Astrocyte (in vitro differentiated cells and primary cell): ENCODE measurements around the gene TPP1. TPM values are rescaled to one million over a fixed set of nuclear protein-coding genes. Genes with fewer than 3 reads are reported as not detected.

Experiments
- DNase-seq: peaks from one replicate; pipeline ENCODE4 v3.0.0-alpha.2; 2010; ENCODE audit warnings: low read depth
- FAIRE-seq: peaks from 2 replicates; lab custom pipeline; 2011; peaks lifted over from hg19 to GRCh38; lab: Jason Lieb, UNC
- H2AFZ ChIP-seq: 2 replicates; pipeline ENCODE4 v1.6.0; 2012; ENCODE audit warnings: low read depth, low read length, inconsistent platforms
- H3K27ac ChIP-seq: 2 replicates; pipeline ENCODE4 v1.5.1; 2011; ENCODE audit warnings: low read depth, low read length, inconsistent platforms
- H3K27me3 ChIP-seq: 2 replicates; pipeline ENCODE4 v1.6.0; 2011; ENCODE audit warnings: low read length, inconsistent platforms; ENCODE audit not compliant: insufficient read depth
- H3K36me3 ChIP-seq: 2 replicates; pipeline ENCODE4 v1.5.1; 2011; ENCODE audit warnings: low read length, inconsistent platforms; ENCODE audit not compliant: insufficient read depth
- H3K4me1 ChIP-seq: 2 replicates; pipeline ENCODE4 v1.5.1; 2011; ENCODE audit warnings: low read length, inconsistent platforms; ENCODE audit not compliant: insufficient read depth
- H3K4me2 ChIP-seq: 2 replicates; pipeline ENCODE4 v1.6.0; 2012; ENCODE audit warnings: low read length, inconsistent platforms
- H3K4me3 ChIP-seq: 2 replicates; pipeline ENCODE4 v1.5.1; 2011; ENCODE audit warnings: low read depth, mild to moderate bottlenecking, low read length, inconsistent platforms; ENCODE audit not compliant: insufficient read depth
- H3K79me2 ChIP-seq: 2 replicates; pipeline ENCODE4 v1.6.0; 2012; ENCODE audit warnings: mild to moderate bottlenecking, low read length, inconsistent platforms; ENCODE audit not compliant: insufficient read depth
- H3K9ac ChIP-seq: 2 replicates; pipeline ENCODE4 v1.6.0; 2012; ENCODE audit warnings: mild to moderate bottlenecking, low read length, inconsistent platforms
- H3K9me3 ChIP-seq: 2 replicates; pipeline ENCODE4 v1.5.1; 2012; ENCODE audit warnings: low read depth, mild to moderate bottlenecking, low read length, inconsistent platforms; ENCODE audit not compliant: insufficient read depth
- H4K20me1 ChIP-seq: 2 replicates; pipeline ENCODE4 v1.6.0; 2012; ENCODE audit warnings: low read length, inconsistent platforms; ENCODE audit not compliant: insufficient read depth
- H3K27ac Mint-ChIP-seq: one replicate; pipeline ENCODE4 v1.8.0; 2021; ENCODE audit warnings: mild to moderate bottlenecking, mixed read lengths; ENCODE audit not compliant: unreplicated experiment
- H3K27me3 Mint-ChIP-seq: one replicate; pipeline ENCODE4 v1.8.0; 2021; ENCODE audit warnings: low read depth, mixed read lengths; ENCODE audit not compliant: unreplicated experiment
- H3K36me3 Mint-ChIP-seq: one replicate; pipeline ENCODE4 v1.8.0; 2021; ENCODE audit warnings: low read depth, mixed read lengths; ENCODE audit not compliant: unreplicated experiment
- H3K4me1 Mint-ChIP-seq: one replicate; pipeline ENCODE4 v1.8.0; 2021; ENCODE audit warnings: low read depth, mixed read lengths; ENCODE audit not compliant: unreplicated experiment
- H3K4me3 Mint-ChIP-seq: one replicate; pipeline ENCODE4 v1.8.0; 2021; ENCODE audit warnings: mild to moderate bottlenecking, moderate library complexity, mixed read lengths; ENCODE audit not compliant: unreplicated experiment
- H3K9me3 Mint-ChIP-seq: one replicate; pipeline ENCODE4 v1.8.0; 2021; ENCODE audit warnings: mild to moderate bottlenecking, mixed read lengths; ENCODE audit not compliant: unreplicated experiment
- CTCF ChIP-seq: IDR thresholded peaks from 2 replicates; pipeline ENCODE4 v1.5.1; 2011; ENCODE audit warnings: low read depth, mild to moderate bottlenecking, inconsistent platforms, low read length, moderate library complexity; ENCODE audit not compliant: insufficient read depth
- EZH2 ChIP-seq: IDR thresholded peaks from 2 replicates; pipeline ENCODE4 v1.6.1; 2012; ENCODE audit warnings: mild to moderate bottlenecking, low read length, inconsistent platforms; ENCODE audit not compliant: insufficient read depth
- total RNA-seq: library from RNA; stranded (reverse); gene quantifications from 2 replicates; pipeline ENCODE4 v1.2.1, GENCODE V29; 2021

TPP1 gene
- total RNA-seq, 1 donor from 2014 or later, result 43.4 TPM

DNA sequence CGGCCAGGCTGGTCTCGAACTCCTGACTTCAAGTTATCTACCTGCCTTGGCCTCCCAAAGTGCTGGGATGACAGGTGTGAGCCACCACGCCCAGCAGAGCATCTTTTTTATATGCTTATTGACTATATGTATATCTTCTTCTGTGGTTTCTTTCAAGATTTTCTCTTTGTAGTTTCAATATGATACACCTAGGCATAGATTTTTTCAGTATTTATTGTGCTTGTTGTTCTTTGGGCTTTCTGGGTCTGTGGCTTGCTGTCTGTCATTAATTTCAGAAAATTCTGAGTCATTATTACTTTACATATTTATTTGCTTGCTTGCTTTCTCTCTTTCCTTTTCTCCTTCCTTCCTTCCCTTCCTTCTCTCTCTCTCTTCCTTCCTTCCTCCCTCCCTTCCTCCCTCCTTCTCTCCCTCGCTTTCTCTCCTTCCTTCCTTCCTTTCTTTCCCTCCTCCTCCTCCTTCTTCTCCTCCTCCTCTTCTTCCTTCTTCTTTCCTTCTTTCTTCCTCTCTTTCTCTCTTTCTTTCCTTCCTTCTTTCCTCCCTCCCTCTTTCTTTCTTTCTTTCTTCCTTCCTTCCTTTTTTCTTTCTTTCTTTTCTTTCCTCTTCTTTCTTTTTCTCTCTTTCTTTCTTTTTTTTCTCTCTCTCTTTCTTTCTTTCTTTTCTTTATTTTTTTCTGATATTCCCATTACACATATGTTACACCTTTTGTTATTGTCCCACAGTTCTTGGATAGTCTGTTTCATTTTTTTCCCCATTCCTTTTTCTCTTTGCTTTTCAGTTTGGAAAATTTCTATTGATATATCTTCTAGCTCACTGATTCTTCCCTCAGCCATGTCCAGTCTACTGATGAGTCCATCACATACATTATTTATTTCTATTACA is 47.3 kb upstream of the TPP1 start:
- no peak overlapping the region for H3K4me3 ChIP-seq
- Mint-ChIP-seq H3K4me1 (peaks cover 8% of the 10 kb centered on the region), H3K4me3 (no peak overlapping the region), H3K36me3 (no peaks in the 10 kb centered on the region), H3K27me3 (peaks cover 4% of the 10 kb centered on the region), H3K9me3 (no peaks in the 10 kb centered on the region), H3K27ac (no peak overlapping the region)
- TF ChIP-seq EZH2, result no peak
- no peak for TF ChIP-seq CTCF
- no peaks in the 10 kb centered on the region for H4K20me1 ChIP-seq
- H3K9me3 ChIP-seq, result no peaks in the 10 kb centered on the region
- DNase-seq (no peak), FAIRE-seq (no peak)
- H3K36me3 ChIP-seq, result no peaks in the 10 kb centered on the region
- H3K79me2 ChIP-seq, result no peaks in the 10 kb centered on the region
- no peaks in the 10 kb centered on the region for H3K27me3 ChIP-seq
- H3K4me2 ChIP-seq, result no peak overlapping the region
- no peak overlapping the region for H3K27ac ChIP-seq
- no peak overlapping the region for H3K9ac ChIP-seq
- H2AFZ ChIP-seq, result no peak overlapping the region
- H3K4me1 ChIP-seq, result no peaks in the 10 kb centered on the region

DNA sequence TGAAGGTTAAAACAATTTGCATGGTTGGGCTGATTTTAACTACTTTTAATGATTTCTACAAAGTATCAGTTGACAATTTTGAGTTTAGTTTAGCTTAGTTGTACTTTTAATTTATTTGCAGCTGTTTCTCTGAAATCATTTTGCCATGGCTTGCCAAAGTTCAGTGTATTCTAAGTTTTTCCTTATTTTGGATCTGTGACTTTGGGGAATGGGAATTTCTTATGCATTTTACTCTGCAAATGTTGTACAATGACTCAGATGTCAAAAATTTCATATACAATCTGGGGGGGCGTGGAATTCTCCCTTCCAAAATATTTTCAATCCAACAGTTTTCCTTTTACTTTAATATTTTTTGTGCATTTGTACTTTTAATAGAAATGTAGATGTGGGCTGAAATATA is 45.3 kb upstream of the TPP1 start:
- Mint-ChIP-seq H3K27me3 (no peaks in the 10 kb centered on the region), H3K4me3 (no peak overlapping the region), H3K4me1 (peaks cover 8% of the 10 kb centered on the region), H3K36me3 (no peaks in the 10 kb centered on the region), H3K27ac (no peak overlapping the region), H3K9me3 (no peaks in the 10 kb centered on the region)
- Histone ChIP-seq H3K4me1 (no peaks in the 10 kb centered on the region), H3K27ac (no peak overlapping the region), H3K36me3 (no peaks in the 10 kb centered on the region), H4K20me1 (no peaks in the 10 kb centered on the region), H3K79me2 (no peaks in the 10 kb centered on the region), H2AFZ (no peak overlapping the region), H3K9ac (no peak overlapping the region), H3K4me3 (no peak overlapping the region), H3K4me2 (no peak overlapping the region), H3K9me3 (no peaks in the 10 kb centered on the region), H3K27me3 (no peaks in the 10 kb centered on the region)
- DNase-seq, result no peak
- FAIRE-seq, result peak; percentile 13
- no peak for TF ChIP-seq EZH2
- TF ChIP-seq CTCF, result no peak
